NCI-H128 (cell line): ENCODE data around the gene NT5DC3.

Experiments
- DNase-seq: peaks from one replicate; lab custom pipeline; 2025; ENCODE audit not compliant: unreplicated experiment; lab: John Stamatoyannopoulos, UW

Gene NT5DC3

GRCh38 chr12:103833095-103833775 is 7.8 kb downstream of the NT5DC3 start:
- DNase-seq: no peak

- DNase-seq: no peak
These were observed 8.7 kb downstream of the NT5DC3 start for GRCh38 chr12:103832048-103832997.

- no peak for DNase-seq
These were observed 10.2 kb downstream of the NT5DC3 start for GRCh38 chr12:103830730-103831320.

GRCh38 chr12:103830025-103830725 is 10.9 kb downstream of the NT5DC3 start:
- no peak for DNase-seq

GRCh38 chr12:103829092-103829491 is 11.9 kb downstream of the NT5DC3 start:
- no peak for DNase-seq

- DNase-seq: no peak
These were observed 13.1 kb downstream of the NT5DC3 start for GRCh38 chr12:103827911-103828391.

DNA sequence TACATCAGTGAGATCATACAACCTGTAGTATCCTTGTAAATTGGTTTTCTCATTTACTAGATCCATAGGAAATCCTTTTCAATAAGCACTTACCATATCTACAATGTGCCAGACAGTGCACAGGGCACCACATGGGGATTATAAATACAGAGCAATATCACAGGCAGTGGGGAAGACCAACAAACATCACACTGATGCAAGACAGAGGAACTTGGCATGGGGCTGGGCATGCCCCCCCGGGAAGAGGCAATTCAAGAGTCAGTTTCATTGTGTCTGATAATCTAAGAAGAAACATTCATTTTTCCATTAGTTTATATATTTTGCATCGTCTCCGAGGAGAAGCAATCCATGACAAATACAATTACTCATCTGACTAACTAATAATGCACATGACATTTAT is 16.2 kb downstream of the NT5DC3 start:
- DNase-seq: no peak

DNA sequence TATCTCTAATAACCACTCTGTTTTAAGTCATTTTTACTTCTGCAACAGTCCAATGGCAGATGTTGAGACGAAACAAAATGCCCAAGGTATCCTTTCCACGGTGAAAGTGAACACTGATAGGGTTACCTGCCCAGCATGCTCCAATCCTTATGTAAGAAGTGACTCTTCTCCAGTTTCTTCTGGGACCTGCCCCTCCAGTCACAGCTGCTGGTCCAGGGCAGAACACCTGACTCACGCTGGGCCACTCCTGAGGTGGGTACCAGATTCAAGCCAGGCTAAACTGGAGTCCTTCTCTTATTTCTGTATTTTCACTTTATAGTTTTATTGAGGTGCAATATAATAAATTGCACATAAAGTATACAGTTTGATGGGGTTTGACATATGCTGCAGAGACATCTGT is 16.7 kb downstream of the NT5DC3 start:
- no peak for DNase-seq

DNA sequence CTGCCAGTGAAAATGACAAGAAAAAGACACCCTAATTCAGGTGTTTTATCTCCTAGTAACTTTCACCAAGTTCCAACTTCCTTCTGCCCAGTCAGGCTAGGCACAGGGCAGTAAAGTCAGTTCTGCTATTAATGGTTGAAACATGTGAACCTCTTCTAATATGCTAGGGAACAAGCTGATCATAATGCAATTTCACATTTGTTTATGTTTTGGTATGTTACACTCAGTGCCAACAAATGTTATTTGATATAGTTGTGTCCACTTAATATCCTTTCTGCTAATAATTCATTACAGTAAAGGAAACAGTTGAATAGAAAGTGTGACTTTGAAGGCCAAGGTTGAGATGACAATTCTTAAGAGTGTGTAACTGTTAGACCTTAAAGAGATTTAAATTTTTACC is 17.2 kb downstream of the NT5DC3 start:
- no peak for DNase-seq

DNA sequence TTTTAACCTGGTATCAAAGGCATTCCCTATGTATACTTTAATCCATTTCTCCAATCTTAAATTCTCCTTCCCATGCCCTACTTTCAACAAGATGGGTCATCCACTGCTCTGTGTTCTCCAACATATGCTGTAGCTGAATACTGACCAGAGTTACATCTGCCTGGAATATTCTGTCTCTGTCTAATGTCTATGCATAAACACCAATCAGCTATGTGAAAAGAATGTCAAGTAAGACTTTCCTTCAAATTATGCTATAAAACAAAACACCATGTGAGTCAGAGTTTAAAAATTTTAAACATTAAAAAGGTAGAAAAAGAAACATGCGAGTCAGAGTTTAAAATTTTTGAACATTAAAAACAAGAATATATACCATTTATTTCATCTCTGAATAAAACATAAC is 19.3 kb downstream of the NT5DC3 start:
- DNase-seq: no peak

GRCh38 chr12:103820881-103821489 is 20.0 kb downstream of the NT5DC3 start:
- DNase-seq: no peak

DNA sequence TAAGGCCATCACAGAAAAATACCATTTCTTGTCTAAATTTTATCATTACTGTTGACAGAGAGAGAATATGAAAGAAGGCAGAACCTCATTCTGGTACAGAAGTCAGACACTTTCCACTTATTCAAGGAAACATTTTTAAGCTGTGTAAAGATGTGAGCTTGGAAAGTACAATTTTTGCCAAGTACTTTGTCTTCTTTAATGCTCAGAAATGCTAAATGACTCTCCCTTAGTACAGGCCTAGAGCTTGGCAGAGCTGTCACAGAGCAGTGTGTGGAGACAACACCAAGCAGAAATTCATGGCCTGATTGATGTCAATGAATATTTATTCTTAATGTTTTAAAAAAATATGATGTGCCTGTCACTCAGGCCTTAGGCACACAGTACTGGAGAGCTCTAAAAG is 20.7 kb downstream of the NT5DC3 start:
- DNase-seq: no peak

- DNase-seq: no peak
These were observed 21.1 kb downstream of the NT5DC3 start for GRCh38 chr12:103819892-103820291.

GRCh38 chr12:103819312-103819711 is 21.7 kb downstream of the NT5DC3 start:
- no peak for DNase-seq

DNA sequence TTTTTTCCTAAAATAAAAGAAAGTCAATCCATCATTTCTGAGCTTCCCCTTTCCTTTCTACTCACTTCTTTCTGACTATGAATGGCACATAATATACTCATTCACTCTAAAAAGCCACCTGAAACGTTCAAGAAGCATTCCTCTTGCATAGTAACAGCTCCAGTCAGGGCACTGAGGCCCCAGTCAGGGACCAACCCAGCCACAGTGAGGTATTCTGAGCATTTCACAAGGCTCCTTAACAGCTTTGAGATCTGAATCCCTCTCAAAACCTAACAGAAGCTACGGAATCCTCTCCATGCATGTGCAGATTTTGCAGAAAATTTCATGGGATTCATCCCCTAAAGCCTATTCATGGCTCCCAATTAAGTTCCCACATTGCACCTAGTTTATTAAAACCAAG is 23.2 kb downstream of the NT5DC3 start:
- no peak for DNase-seq

DNA sequence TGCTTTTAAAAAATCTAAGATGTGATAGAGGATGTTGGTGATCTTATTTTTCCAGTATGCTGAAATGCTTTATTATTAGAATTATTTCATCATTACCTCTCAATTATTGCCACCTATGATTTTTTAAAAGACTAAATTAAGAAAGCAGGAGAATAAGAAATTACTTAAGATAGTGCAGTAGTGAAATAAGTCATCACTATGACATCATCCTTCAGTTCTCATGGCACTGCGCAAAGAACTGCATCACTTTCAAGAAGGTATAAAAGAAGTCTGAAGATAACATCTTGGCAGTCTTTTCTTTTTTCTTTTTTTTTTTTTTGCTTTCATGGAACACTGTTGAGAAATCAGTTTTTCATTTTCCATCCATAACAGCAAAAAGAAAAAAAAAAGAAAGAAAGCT is 24.4 kb downstream of the NT5DC3 start:
- DNase-seq: no peak

GRCh38 chr12:103814436-103814835 is 26.6 kb downstream of the NT5DC3 start:
- no peak for DNase-seq

GRCh38 chr12:103813949-103814348 is 27.1 kb downstream of the NT5DC3 start:
- no peak for DNase-seq

- DNase-seq: no peak
These were observed 27.6 kb downstream of the NT5DC3 start for GRCh38 chr12:103813426-103813825.

DNA sequence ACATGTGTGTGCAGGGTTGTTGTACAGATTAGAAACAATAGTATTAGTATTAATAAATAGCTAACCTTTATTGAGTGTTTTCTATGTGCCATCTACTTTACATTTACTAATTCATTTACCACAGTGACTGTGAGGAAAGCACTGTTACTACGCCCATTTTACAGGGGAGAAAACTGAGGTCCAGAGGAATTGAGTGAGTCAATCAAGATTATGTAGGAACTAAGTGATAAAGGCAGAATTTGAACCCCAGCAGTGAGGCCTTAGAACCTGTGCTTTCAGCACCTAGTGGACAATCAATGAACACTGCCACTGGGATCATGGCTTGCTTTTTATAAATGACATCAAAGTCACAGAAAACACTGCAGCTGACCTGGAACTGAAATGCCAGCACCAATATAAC is 28.2 kb downstream of the NT5DC3 start:
- no peak for DNase-seq

GRCh38 chr12:103811791-103812190 is 29.2 kb downstream of the NT5DC3 start:
- no peak for DNase-seq
